Spleen (tissue), 11 donors: ENCODE results near the gene PAPLN. TPM values are rescaled to one million over a fixed set of nuclear protein-coding genes. Genes with fewer than 3 reads are reported as not detected.

ENCODE experiments used
- DNase-seq: peaks from one replicate; pipeline ENCODE4 v3.0.0-alpha.2; 2020
- H3K27ac ChIP-seq, 8 donors: fragments of 200-600 bp; sonication (generic) in 7 of 8; 1 replicate in 4 of 8; 2 replicates in 4 of 8; pipeline versions ENCODE4 v1.5.0 to v1.8.0; 2016 to 2021; ENCODE audit warnings: inconsistent platforms in 4 of 8, mild to moderate bottlenecking in 4 of 8, moderate library complexity in 1 of 8
- H3K27me3 ChIP-seq, 7 donors: fragments of 200-600 bp; sonication (generic) in 6 of 7; replicated peaks in 1 of 7; 1 replicate in 4 of 7; 2 replicates in 3 of 7; pipeline versions ENCODE4 v1.5.0 to v1.8.0; 2016 to 2021; ENCODE audit warnings: inconsistent platforms in 3 of 7, mild to moderate bottlenecking in 1 of 7
- H3K36me3 ChIP-seq, 6 donors: fragments of 200-600 bp; sonication (generic) in 5 of 6; 1 replicate in 4 of 6; 2 replicates in 2 of 6; pipeline versions ENCODE4 v1.5.0 to v1.8.0; 2016 to 2021; ENCODE audit warnings: inconsistent platforms in 2 of 6
- H3K4me1 ChIP-seq, 6 donors: fragments of 200-600 bp; sonication (generic) in 5 of 6; 1 replicate in 3 of 6; 2 replicates in 3 of 6; pipeline versions ENCODE4 v1.5.0 to v1.8.0; 2016 to 2021; ENCODE audit warnings: inconsistent platforms in 3 of 6
- H3K4me3 ChIP-seq, 8 donors: fragments of 200-600 bp; sonication (generic) in 7 of 8; 1 replicate in 4 of 8; 2 replicates in 4 of 8; pipeline versions ENCODE4 v1.5.0 to v1.8.0; 2016 to 2021; ENCODE audit warnings: inconsistent platforms in 4 of 8, mild to moderate bottlenecking in 4 of 8, moderate library complexity in 2 of 8
- H3K9me3 ChIP-seq, 8 donors: fragments of 200-600 bp; sonication (generic) in 7 of 8; 1 replicate in 4 of 8; 2 replicates in 4 of 8; pipeline versions ENCODE4 v1.5.0 to v1.8.0; 2016 to 2021; ENCODE audit warnings: inconsistent platforms in 4 of 8
- POLR2A ChIP-seq, 3 donors: fragments of 450-650 bp; IDR thresholded peaks; one replicate each; pipeline ENCODE4 v1.5.1; 2017; ENCODE audit warnings: antibody characterized with exemption in 3 of 3, mild to moderate bottlenecking in 1 of 3
- POLR2AphosphoS5 ChIP-seq, 3 donors: sonication (generic); formaldehyde crosslinking; IDR thresholded peaks; one replicate each; pipeline ENCODE4 v1.5.1; 2017; ENCODE audit warnings: antibody characterized with exemption in 3 of 3
- WGBS, 5 donors: extraction: QIAGEN DNeasy Blood & Tissue Kit in 3 of 5; methylation state at CpG; one replicate each; pipeline versions ENCODE4 v1.1.5 to v1.1.7; 2013 to 2018; 5-methylcytosine and 5-hydroxymethylcytosine counted together
- intact Hi-C: fragments of 100-400 bp; cut with DNase I; formaldehyde crosslinking; loops from one replicate; pipeline ENCODE4 v1.15.0; 2023; ENCODE audit warnings: low total_unique reads
- polyA plus RNA-seq, 3 donors: library from polyadenylated mRNA; stranded (reverse); fragments of 200-250 nt; gene quantifications; one replicate each; pipeline ENCODE4 v1.2.1, GENCODE V29; 2013
- total RNA-seq, 7 donors: library from RNA; depleted of rRNA in 3 of 7; stranded (reverse); fragments of >200 nt in 3 of 7; fragmentation: NEBNext Ultra II Directional in 4 of 7; extraction: Animal tissue kit (Norgen Biotek cat#: 25700) in 4 of 7; gene quantifications; one replicate each; pipeline versions ENCODE4 v1.1.0 to v1.2.1, GENCODE V29; 2016 to 2021
- TF ChIP-seq, protein P1 (sequence below), 11 experiments: fragments of 200-600 bp in 7 of 11; fragments of 450-650 bp in 4 of 11; sonication (generic) in 4 of 11; IDR thresholded peaks in 8 of 11; conservative IDR thresholded peaks in 3 of 11; 1 replicate in 7 of 11; 2 replicates in 4 of 11; pipeline versions ENCODE4 v1.4.0 to v1.8.0; 2016 to 2021; ENCODE audit warnings: antibody characterized with exemption in 11 of 11, inconsistent platforms in 4 of 11, mild to moderate bottlenecking in 1 of 11
- donor health status: healthy with polysubstance abuse.
- donor health status: DM: no; HTN: no; CAD: no; lungs with moderate emphysema.
- donor health status: DM: no; HTN: no; CAD: no.
- donor health status: Bipolar disorder and iron deficiency.
- donor health status: healthy.
- donor health status: DM: no; HTN: no; CAD: no.
- donor health status: DM: yes; HTN: yes; CAD: no.

PAPLN gene
- total and polyA plus RNA-seq, 10 donors = 20.3 to 57.2 (median 42.0) TPM

- Histone ChIP-seq H3K27me3 (peaks cover 0 to 18% (median 0%) of the 10 kb centered on the region in 7 donors), H3K4me3 (no peak overlapping the region), H3K36me3 (peaks cover 0 to 23% (median 0%) of the 10 kb centered on the region in 6 donors), H3K4me1 (no peaks in the 10 kb centered on the region), H3K27ac (no peak overlapping the region), H3K9me3 (no peaks in the 10 kb centered on the region)
- peak; percentile 69 for DNase-seq
- TF ChIP-seq POLR2AphosphoS5 (IDR thresholded peaks at IDR 0.05) (peak in 1 of 3 donors; percentile 53), POLR2A (IDR thresholded peaks at IDR 0.05) (no peak)
- intact Hi-C loops = no loop called here
- 83 to 92% (median 89%) methylated on average over 7 to 15 of the region's 15 CpGs for WGBS, 5 donors
Observed at GRCh38 chr14:73261520-73262426, 24.5 kb downstream of the PAPLN start.

DNA sequence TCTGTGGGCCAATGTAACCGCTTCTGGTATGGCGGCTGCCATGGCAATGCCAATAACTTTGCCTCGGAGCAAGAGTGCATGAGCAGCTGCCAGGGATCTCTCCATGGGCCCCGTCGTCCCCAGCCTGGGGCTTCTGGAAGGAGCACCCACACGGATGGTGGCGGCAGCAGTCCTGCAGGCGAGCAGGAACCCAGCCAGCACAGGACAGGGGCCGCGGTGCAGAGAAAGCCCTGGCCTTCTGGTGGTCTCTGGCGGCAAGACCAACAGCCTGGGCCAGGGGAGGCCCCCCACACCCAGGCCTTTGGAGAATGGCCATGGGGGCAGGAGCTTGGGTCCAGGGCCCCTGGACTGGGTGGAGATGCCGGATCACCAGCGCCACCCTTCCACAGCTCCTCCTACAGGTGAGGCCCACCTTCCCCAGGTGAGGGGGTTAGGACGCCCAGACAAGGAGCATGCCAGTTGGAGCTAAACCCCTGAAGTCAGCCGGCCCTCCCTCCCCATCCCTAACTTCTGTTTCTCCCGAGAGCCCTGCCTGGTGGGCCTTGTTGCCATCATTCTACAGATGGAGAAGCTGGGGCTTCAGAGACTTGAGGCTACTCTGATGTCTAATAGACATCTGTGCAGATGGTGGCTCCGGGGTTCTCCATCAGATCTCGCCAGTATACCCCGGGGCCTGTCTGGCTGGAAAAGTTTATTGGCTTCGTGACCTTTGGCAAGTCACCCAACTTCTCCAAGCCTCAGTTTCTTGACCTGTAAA is 25.3 kb downstream of the PAPLN start:
- intact Hi-C loops = no loop called here
- no peaks in the 10 kb centered on the region for H3K4me1 ChIP-seq
- H3K4me3 ChIP-seq = no peak overlapping the region
- H3K9me3 ChIP-seq = no peaks in the 10 kb centered on the region
- H3K27ac ChIP-seq = no peak overlapping the region
- TF ChIP-seq, protein P1, sequence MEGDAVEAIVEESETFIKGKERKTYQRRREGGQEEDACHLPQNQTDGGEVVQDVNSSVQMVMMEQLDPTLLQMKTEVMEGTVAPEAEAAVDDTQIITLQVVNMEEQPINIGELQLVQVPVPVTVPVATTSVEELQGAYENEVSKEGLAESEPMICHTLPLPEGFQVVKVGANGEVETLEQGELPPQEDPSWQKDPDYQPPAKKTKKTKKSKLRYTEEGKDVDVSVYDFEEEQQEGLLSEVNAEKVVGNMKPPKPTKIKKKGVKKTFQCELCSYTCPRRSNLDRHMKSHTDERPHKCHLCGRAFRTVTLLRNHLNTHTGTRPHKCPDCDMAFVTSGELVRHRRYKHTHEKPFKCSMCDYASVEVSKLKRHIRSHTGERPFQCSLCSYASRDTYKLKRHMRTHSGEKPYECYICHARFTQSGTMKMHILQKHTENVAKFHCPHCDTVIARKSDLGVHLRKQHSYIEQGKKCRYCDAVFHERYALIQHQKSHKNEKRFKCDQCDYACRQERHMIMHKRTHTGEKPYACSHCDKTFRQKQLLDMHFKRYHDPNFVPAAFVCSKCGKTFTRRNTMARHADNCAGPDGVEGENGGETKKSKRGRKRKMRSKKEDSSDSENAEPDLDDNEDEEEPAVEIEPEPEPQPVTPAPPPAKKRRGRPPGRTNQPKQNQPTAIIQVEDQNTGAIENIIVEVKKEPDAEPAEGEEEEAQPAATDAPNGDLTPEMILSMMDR (IDR thresholded peaks at IDR 0.05 in 8 of 11, conservative IDR thresholded peaks at IDR 0.05 in 3 of 11) = no peak
- TF ChIP-seq POLR2A (IDR thresholded peaks at IDR 0.05) (no peak), POLR2AphosphoS5 (IDR thresholded peaks at IDR 0.05) (no peak)
- peaks cover 0 to 28% (median 0%) of the 10 kb centered on the region in 6 donors for H3K36me3 ChIP-seq
- no peak for DNase-seq
- 84 to 96% (median 90%) methylated on average over 14 to 20 of the region's 20 CpGs for WGBS, 5 donors
- H3K27me3 ChIP-seq = peaks cover 0 to 18% (median 0%) of the 10 kb centered on the region in 7 donors

- no peak overlapping the region for H3K27ac ChIP-seq
- no peaks in the 10 kb centered on the region for H3K9me3 ChIP-seq
- H3K27me3 ChIP-seq = peaks cover 0 to 18% (median 0%) of the 10 kb centered on the region in 7 donors
- WGBS, 5 donors = 74 to 90% (median 76%) methylated on average over 4 to 7 of the region's 7 CpGs
- no peaks in the 10 kb centered on the region for H3K4me1 ChIP-seq
- no peak for DNase-seq
- no peak overlapping the region for H3K4me3 ChIP-seq
- intact Hi-C loops = no loop called here
- TF ChIP-seq, protein P1 (IDR thresholded peaks at IDR 0.05 in 8 of 11, conservative IDR thresholded peaks at IDR 0.05 in 3 of 11) = no peak
- TF ChIP-seq POLR2A (IDR thresholded peaks at IDR 0.05) (no peak), POLR2AphosphoS5 (IDR thresholded peaks at IDR 0.05) (no peak)
- H3K36me3 ChIP-seq = peaks cover 0 to 36% (median 0%) of the 10 kb centered on the region in 6 donors
Observed at GRCh38 chr14:73263606-73264005, 26.3 kb downstream of the PAPLN start.

GRCh38 chr14:73264080-73264884 is 27.0 kb downstream of the PAPLN start:
- peak; percentile 70 for DNase-seq
- TF ChIP-seq POLR2AphosphoS5 (IDR thresholded peaks at IDR 0.05) = peak in 1 of 3 donors; percentile 28
- TF ChIP-seq, protein P1 (IDR thresholded peaks at IDR 0.05 in 8 of 11, conservative IDR thresholded peaks at IDR 0.05 in 3 of 11) = no peak
- Histone ChIP-seq H3K27ac (no peak overlapping the region), H3K27me3 (peaks cover 0 to 18% (median 0%) of the 10 kb centered on the region in 7 donors), H3K36me3 (peaks cover 0 to 37% (median 0%) of the 10 kb centered on the region in 6 donors), H3K4me1 (peaks cover 0 to 3% (median under 1%) of the 10 kb centered on the region in 6 donors), H3K4me3 (no peak overlapping the region), H3K9me3 (no peaks in the 10 kb centered on the region)
- intact Hi-C loops = no loop called here
- 82 to 91% (median 90%) methylated on average over 20 to 23 of the region's 23 CpGs for WGBS, 5 donors
